Measurements from ENCODE around the gene E2F7.

DNA sequence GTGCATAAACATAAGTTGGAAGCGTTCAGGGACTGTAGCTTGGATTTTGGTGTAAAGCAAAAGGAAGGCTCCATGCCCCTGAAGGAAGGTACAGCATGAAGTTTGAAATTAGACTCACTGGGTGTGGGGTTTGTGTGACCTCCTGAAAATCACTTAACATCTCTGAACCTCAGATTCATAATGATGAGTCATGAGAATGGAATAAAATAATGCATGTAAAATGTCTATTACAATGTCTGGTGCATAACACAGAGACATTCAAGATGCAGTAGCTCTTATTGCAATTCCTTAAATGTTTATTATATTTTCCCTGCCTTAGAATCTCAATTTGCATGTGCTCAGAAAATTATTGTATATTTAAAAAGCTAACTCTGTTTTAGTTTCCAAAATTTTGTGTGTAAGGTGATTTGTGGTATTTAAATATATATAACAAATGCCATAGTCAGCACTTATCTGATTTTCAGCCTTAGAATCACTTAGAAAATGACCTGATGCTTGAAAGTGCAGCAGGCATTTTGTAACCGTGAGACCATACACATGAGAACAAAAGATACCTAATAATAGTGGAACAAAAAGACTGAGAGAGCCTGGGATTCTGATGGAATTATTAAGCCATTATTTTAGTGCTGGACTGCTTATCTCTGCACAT, 66.3 kb downstream of the E2F7 start:
- TF ChIP-seq, protein P1, sequence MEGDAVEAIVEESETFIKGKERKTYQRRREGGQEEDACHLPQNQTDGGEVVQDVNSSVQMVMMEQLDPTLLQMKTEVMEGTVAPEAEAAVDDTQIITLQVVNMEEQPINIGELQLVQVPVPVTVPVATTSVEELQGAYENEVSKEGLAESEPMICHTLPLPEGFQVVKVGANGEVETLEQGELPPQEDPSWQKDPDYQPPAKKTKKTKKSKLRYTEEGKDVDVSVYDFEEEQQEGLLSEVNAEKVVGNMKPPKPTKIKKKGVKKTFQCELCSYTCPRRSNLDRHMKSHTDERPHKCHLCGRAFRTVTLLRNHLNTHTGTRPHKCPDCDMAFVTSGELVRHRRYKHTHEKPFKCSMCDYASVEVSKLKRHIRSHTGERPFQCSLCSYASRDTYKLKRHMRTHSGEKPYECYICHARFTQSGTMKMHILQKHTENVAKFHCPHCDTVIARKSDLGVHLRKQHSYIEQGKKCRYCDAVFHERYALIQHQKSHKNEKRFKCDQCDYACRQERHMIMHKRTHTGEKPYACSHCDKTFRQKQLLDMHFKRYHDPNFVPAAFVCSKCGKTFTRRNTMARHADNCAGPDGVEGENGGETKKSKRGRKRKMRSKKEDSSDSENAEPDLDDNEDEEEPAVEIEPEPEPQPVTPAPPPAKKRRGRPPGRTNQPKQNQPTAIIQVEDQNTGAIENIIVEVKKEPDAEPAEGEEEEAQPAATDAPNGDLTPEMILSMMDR (conservative IDR thresholded peaks at IDR 0.05 in 1 of 2, IDR thresholded peaks at IDR 0.05 in 1 of 2; ENCODE audit: low read depth in 1 of 2, low read length in 2 of 2), result no peak
- no peak for TF ChIP-seq EZH2 (IDR thresholded peaks at IDR 0.05; ENCODE audit: low read length, missing control alignments)

Data from fibroblast of lung (primary cell).